HepG2 (cell line): ENCODE measurements around the gene CPM. TPM values are rescaled to one million over a fixed set of nuclear protein-coding genes. Genes with fewer than 3 reads are reported as not detected.

ENCODE experiments used
- ATAC-seq: fragments of 200-7000 bp; cut with Tn5 transposase; 3 replicates; pipeline ENCODE4 v1.9.1; 2020; ENCODE audit warnings: mild to moderate bottlenecking, moderate library complexity
- BruUV-seq: library from RNA; stranded (reverse); fragments of 400-500 nt; replicated peaks from 2 replicates; lab custom pipeline; 2021; lab: Mats Ljungman, UMichigan
- CTCF ChIA-PET: fragments of 300-600 bp; formaldehyde crosslinking; extraction: SDS; loops from one replicate; lab custom pipeline; 2021; ENCODE audit warnings: low total read pairs, inconsistent platforms, low intra/inter-chr PET ratio; lab: Yijun Ruan, JAX
- POLR2A ChIA-PET: fragments of 350-600 bp; sonication (Branson Sonifier 250); formaldehyde crosslinking; loops from one replicate; lab custom pipeline; 2020; ENCODE audit warnings: antibody characterized with exemption, inconsistent platforms; lab: Yijun Ruan, JAX
- DNase-seq: peaks from one replicate; pipeline ENCODE4 v3.0.0-alpha.2; 2015; ENCODE audit warnings: low spot score
- FAIRE-seq: peaks from 3 replicates; lab custom pipeline; 2011; peaks lifted over from hg19 to GRCh38; lab: Jason Lieb, UNC
- H2AFZ ChIP-seq: one replicate; pipeline ENCODE4 v1.6.1; 2011; ENCODE audit warnings: low read length, inconsistent platforms
- H3K27ac ChIP-seq: fragments of 300-600 bp; 3 replicates; pipeline ENCODE4 v1.8.0; 2011; ENCODE audit warnings: mixed run types, mild to moderate bottlenecking, mixed read lengths, low read length, inconsistent platforms; ENCODE audit not compliant: insufficient read depth; ENCODE audit errors: extremely low read length
- H3K27me3 ChIP-seq, 2 experiments: fragments of 200-600 bp in 1 of 2; 2 replicates in 1 of 2; 3 replicates in 1 of 2; pipeline versions ENCODE4 v1.6.0 to v1.8.0; 2011; ENCODE audit warnings: low read length in 2 of 2, mild to moderate bottlenecking in 2 of 2, moderate library complexity in 2 of 2, inconsistent platforms in 1 of 2; ENCODE audit not compliant: insufficient read depth in 2 of 2, control insufficient read depth in 1 of 2
- H3K36me3 ChIP-seq, 2 experiments: fragments of 200-600 bp in 1 of 2; replicated peaks in 1 of 2; 2 replicates in 1 of 2; 3 replicates in 1 of 2; pipeline versions ENCODE4 v1.5.1 to v1.8.0; 2011; ENCODE audit warnings: low read length in 2 of 2, inconsistent platforms in 1 of 2; ENCODE audit not compliant: insufficient read depth in 2 of 2, control insufficient read depth in 1 of 2
- H3K4me1 ChIP-seq: 2 replicates; pipeline ENCODE4 v1.5.1; 2012; ENCODE audit warnings: low read length, inconsistent platforms; ENCODE audit not compliant: insufficient read depth
- H3K4me2 ChIP-seq: 2 replicates; pipeline ENCODE4 v1.6.0; 2011; ENCODE audit warnings: low read depth, low read length, inconsistent platforms
- H3K4me3 ChIP-seq, 3 experiments: fragments of 200-600 bp in 1 of 3; sonication (generic), shearing (Covaris generic) in 1 of 3; replicated peaks in 1 of 3; 2 replicates each; pipeline ENCODE4 v1.5.1; 2011 to 2016; ENCODE audit warnings: low read length in 3 of 3, inconsistent platforms in 2 of 3, low read depth in 2 of 3, mild to moderate bottlenecking in 2 of 3, control low read depth in 1 of 3, mixed read lengths in 1 of 3; ENCODE audit not compliant: insufficient read depth in 1 of 3
- H3K79me2 ChIP-seq: one replicate; pipeline ENCODE4 v1.6.1; 2011; ENCODE audit warnings: low read length, inconsistent platforms; ENCODE audit not compliant: insufficient read depth
- H3K9ac ChIP-seq: 2 replicates; pipeline ENCODE4 v1.6.0; 2011; ENCODE audit warnings: mild to moderate bottlenecking, low read depth, low read length, inconsistent platforms; ENCODE audit not compliant: insufficient read depth
- H3K9me3 ChIP-seq: 2 replicates; pipeline ENCODE4 v1.5.1; 2012; ENCODE audit warnings: mild to moderate bottlenecking, low read length
- H4K20me1 ChIP-seq: 2 replicates; pipeline ENCODE4 v1.6.0; 2011; ENCODE audit warnings: inconsistent platforms, mild to moderate bottlenecking, low read length, moderate library complexity; ENCODE audit not compliant: insufficient read depth
- CSRNP2 ChIP-seq: sonication (generic); formaldehyde crosslinking; conservative IDR thresholded peaks from 2 replicates; pipeline ENCODE4 v1.8.0; 2022; ENCODE audit warnings: low read depth, missing genetic modification reagents
- HINFP ChIP-seq: sonication (generic); formaldehyde crosslinking; IDR thresholded peaks from 2 replicates; pipeline ENCODE4 v1.4.0; 2020; ENCODE audit warnings: low read depth, mild to moderate bottlenecking, missing genetic modification reagents
- KLF9 ChIP-seq: IDR thresholded peaks from 2 replicates; pipeline ENCODE4 v1.6.1; 2016; ENCODE audit warnings: low read depth
- PRMT3 ChIP-seq: sonication (generic); formaldehyde crosslinking; IDR thresholded peaks from 2 replicates; pipeline ENCODE4 v1.8.1; 2022; ENCODE audit warnings: low read depth, mild to moderate bottlenecking, moderate library complexity, missing genetic modification reagents, borderline replicate concordance
- REPIN1 ChIP-seq: sonication (generic); formaldehyde crosslinking; IDR thresholded peaks from 2 replicates; pipeline ENCODE4 v1.8.0; 2022; ENCODE audit warnings: missing genetic modification reagents, low read depth, mild to moderate bottlenecking, borderline replicate concordance
- SETDB1 ChIP-seq: sonication (generic); formaldehyde crosslinking; IDR thresholded peaks from 2 replicates; pipeline ENCODE4 v1.5.1; 2020; ENCODE audit warnings: missing genetic modification reagents, mild to moderate bottlenecking, borderline replicate concordance
- TERF1 ChIP-seq: sonication (generic); formaldehyde crosslinking; IDR thresholded peaks from 2 replicates; pipeline ENCODE4 v1.8.0; 2022; ENCODE audit warnings: mild to moderate bottlenecking, missing genetic modification reagents, moderate library complexity
- TFAP4 ChIP-seq: sonication (generic); IDR thresholded peaks from 2 replicates; pipeline ENCODE4 v1.6.1; 2016; ENCODE audit warnings: low read depth, borderline replicate concordance
- ZBTB34 ChIP-seq: sonication (generic); formaldehyde crosslinking; IDR thresholded peaks from 2 replicates; pipeline ENCODE4 v1.8.0; 2022; ENCODE audit warnings: mild to moderate bottlenecking, missing genetic modification reagents
- ZFP1 ChIP-seq: IDR thresholded peaks from 2 replicates; pipeline ENCODE4 v1.6.1; 2016
- ZNF362 ChIP-seq: sonication (generic); formaldehyde crosslinking; IDR thresholded peaks from 2 replicates; pipeline ENCODE4 v1.4.0; 2020; ENCODE audit warnings: missing genetic modification reagents, mild to moderate bottlenecking, borderline replicate concordance
- ZNF710 ChIP-seq: sonication (generic); formaldehyde crosslinking; IDR thresholded peaks from 2 replicates; pipeline ENCODE4 v1.5.0; 2020; ENCODE audit warnings: mild to moderate bottlenecking, missing genetic modification reagents, borderline replicate concordance
- ZNF883 ChIP-seq: sonication (generic); formaldehyde crosslinking; IDR thresholded peaks from 2 replicates; pipeline ENCODE4 v1.5.1; 2020; ENCODE audit warnings: mild to moderate bottlenecking, missing genetic modification reagents; ENCODE audit errors: not compliant biosample characterization
- WGBS: methylation state at CpG from one replicate; pipeline ENCODE4 v1.1.6; 2017; ENCODE audit warnings: low lambda C conversion rate; 5-methylcytosine and 5-hydroxymethylcytosine counted together
- in situ Hi-C: cut with HindIII; loops from 2 replicates; pipeline ENCODE4 v1.10.0; 2017; ENCODE audit warnings: low pct_unique_long_range_greater_than_20kb; ENCODE audit not compliant: extremely low pct_ligation_motif_present
- intact Hi-C: fragments of 100-400 bp; cut with micrococcal nuclease; formaldehyde crosslinking; loops from one replicate; pipeline ENCODE4 v1.10.0; 2022; ENCODE audit not compliant: unreplicated experiment
- polyA plus RNA-seq, 8 experiments: library from polyadenylated mRNA; depleted of rRNA in 3 of 8; stranded (reverse) in 7 of 8; unstranded in 1 of 8; fragments of >200 nt; fragmentation: Illumina TruSeq in 4 of 8; extraction: Trizol in 4 of 8; gene quantifications; 2 replicates each; pipeline versions ENCODE4 v1.2.1 to v1.2.3, GENCODE V29; 2011 to 2016; ENCODE audit warnings: low read depth in 4 of 8, missing spikeins in 1 of 8, mixed read lengths in 1 of 8; ENCODE audit not compliant: insufficient read depth in 1 of 8
- total RNA-seq, 5 experiments: library from RNA; depleted of rRNA; stranded (reverse); fragments of >200 nt; fragmentation: Illumina TruSeq; extraction: Trizol; gene quantifications; 2 replicates each; pipeline ENCODE4 v1.2.3, GENCODE V29; 2016; ENCODE audit warnings: low read depth in 1 of 5

Gene CPM
- total and polyA plus RNA-seq, 2 of the 13 experiments (the other 11 are each of a cell fraction or from before 2014, with no cell fraction given) = not detected

GRCh38 chr12:68977335-68977734, 44.4 kb upstream of the CPM start:
- H3K79me2 ChIP-seq = no peaks in the 10 kb centered on the region
- H3K9me3 ChIP-seq = peaks cover under 1% of the 10 kb centered on the region
- no peak overlapping the region for H2AFZ ChIP-seq
- in situ Hi-C loops = no loop called here
- BruUV-seq = no TSS peak
- H3K4me2 ChIP-seq = no peak overlapping the region
- ChIA-PET CTCF (no interaction called here), POLR2A (no interaction called here)
- H3K4me1 ChIP-seq = peaks cover 19% of the 10 kb centered on the region
- no peak overlapping the region for H3K9ac ChIP-seq
- no peak overlapping the region for H3K4me3 ChIP-seq
- H3K27ac ChIP-seq = no peak overlapping the region
- H3K27me3 ChIP-seq = no peaks in the 10 kb centered on the region; a peak in 1 of 5 replicates
- no peak for ATAC-seq
- H3K36me3 ChIP-seq = no peaks in the 10 kb centered on the region
- no peaks in the 10 kb centered on the region for H4K20me1 ChIP-seq
- DNase-seq = no peak
- no peak for FAIRE-seq
- intact Hi-C loops = no loop called here
- 45% methylated on average over 3 of the region's 3 CpGs for WGBS
- TF ChIP-seq KLF9 (no peak), ZBTB34 (CRISPR knock-in tag) (no peak), PRMT3 (CRISPR knock-in tag) (no peak), SETDB1 (CRISPR knock-in tag) (no peak), TERF1 (CRISPR knock-in tag) (no peak), ZNF883 (CRISPR knock-in tag) (no peak), ZNF362 (CRISPR knock-in tag) (no peak), ZNF710 (CRISPR knock-in tag) (no peak), CSRNP2 (CRISPR knock-in tag) (no peak), HINFP (CRISPR knock-in tag) (no peak), ZFP1 (CRISPR knock-in tag) (no peak), TFAP4 (no peak), REPIN1 (no peak)
